Measurements from ENCODE around the gene USP19.
A peak's percentile ranks its signal among the peaks of the same experiment; 100 is the strongest.

Gene USP19

DNA sequence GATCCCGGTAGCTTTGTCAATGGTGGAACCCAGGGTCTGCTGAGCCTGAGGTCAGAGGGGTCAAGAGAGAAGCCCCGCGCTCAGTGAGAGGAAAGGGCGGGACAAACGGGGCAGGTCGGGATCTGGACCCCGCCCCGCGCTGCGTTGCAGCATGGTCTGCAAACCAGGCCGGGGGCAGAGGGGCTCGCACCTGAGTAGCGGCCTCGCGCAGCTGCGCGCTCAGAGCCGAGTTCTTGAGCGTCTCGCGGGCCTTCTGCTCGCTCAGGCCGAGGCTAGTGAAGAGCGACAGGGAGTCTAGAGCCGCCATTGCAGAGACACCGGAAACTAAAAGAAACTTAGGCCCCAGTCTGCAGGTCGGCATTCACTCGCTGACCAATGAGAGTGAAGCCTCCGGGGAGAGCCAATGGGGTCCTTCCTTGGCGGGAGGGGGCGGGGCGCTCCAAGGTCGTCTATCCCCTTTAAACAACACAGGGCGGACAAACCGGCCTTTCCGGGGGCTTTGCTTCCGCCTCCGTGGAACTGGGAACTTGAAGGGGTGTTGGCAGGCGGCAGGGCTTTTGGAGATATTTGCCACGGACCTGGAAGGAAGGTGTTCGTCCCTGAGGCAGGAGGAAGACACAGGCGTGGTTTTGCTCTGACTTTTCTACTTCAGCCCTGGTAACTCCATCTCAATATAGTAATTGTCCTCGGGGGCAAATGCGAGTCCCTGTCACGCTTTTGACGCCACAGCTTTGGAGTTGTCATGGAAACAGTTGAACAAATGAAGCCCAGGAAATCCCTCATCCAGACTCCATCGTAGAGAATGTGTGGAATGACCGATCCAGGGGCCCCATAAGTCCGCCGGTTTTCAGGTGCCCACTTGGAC, 16.0 kb downstream of the USP19 start, which contains the start of gene QARS1:
QARS1 (minus strand) TSS at position 331 of the 865 bp plus-strand sequence; CDS start at position 307, 24 bp downstream.
- peak; percentile 63 for DNase-seq (ENCODE audit: low read depth)

DNA sequence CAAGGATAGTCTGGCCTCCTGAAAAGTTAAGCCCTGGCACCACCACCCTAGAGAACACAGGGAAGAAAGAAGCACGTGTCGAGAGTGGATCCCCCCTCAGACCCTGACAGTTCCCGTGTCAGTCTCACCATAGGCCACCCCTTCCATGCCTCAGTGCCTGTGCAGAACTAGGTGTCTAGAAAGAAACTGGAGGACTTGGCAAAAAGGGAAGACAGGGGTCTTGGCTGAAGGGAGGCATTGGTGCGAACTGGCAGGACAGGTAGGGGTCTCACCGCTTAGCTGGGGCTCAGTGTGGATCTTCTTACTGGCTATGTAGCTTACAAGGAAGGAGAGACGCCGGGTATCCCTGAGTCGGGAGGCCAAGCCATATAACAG, 16.6 kb downstream of the USP19 start:
- DNase-seq (ENCODE audit: low read depth), result no peak

DNA sequence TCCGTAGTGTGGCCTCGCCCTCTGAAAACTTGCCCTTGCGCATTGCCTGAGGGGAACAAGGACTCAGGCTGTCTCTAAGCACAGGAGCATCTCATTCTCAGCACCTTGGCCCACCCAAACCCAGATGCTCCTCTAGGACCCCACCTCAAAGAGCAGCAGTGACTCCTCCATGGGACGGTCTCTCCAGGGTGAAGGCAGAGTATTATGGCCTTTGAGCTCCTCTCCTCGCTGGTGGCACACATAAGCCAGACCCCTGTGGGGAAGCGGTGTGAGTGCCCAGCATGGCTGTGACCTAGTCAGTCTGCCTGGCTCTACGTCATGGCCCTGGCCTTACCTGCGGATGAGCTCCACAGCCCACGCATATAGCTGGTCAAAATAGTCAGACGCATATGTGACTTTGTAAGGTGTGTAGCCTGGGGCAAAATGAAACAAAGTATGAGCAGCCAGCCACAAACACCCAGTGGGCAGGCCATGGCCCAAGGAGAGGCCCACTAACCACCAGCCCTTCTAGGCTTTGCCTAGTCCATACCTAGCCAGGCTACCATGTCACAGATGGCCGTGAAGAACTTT, 20.5 kb downstream of the USP19 start:
- no peak for DNase-seq (ENCODE audit: low read depth)

DNA sequence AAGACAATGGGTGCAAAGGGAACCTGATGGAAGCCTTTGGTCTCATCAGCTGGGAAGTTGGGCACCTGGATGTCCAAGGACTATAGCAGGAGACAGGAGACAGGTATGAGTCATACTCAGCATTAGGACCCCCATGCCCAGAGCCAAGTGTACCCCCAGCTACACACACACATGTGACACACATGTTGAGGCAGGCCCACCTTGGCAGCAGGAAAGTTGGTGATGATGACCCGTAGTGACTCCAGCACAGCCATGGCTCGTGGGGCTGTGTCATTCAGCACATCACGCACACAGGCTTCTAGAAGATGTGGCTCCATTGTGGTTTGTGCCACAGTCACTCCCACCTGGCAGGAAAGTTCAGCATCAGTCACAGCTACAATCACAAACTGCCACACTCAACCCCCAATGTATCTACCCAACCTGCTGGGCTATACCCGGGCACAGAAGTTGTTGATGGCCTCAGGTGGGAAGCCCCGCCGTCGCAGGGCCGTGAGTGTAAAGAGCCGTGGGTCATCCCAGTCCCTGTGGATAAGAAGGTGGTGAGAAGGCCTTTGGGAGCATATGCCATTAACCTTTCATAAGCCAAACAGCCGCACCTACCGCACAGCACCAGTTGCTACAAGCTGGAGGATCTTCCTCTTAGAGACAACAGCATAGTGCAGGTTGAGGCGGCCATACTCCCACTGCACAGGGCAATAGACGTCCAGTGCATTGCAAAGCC, 21.6 kb downstream of the USP19 start:
- no peak for DNase-seq (ENCODE audit: low read depth)

DNA sequence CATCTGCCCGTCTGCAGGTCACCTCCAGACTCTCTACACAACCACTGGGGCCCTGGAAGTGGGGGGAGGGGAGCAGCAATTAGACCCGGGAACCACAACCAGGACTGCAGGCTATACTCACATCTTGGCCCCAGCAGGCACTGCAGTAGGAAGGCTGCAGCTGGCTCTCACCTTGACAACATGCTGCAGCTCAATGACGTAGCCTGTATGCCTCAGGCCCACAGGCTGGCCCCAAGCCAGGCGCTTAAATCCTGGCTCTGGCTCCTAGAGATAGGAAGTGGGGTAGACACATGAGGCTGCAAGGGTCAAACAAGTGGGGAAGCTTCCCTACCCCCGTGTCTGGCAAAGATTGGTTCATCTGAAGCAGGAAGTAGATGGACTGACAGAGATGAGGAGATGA, 22.2 kb downstream of the USP19 start:
- DNase-seq (ENCODE audit: low read depth), result no peak

DNA sequence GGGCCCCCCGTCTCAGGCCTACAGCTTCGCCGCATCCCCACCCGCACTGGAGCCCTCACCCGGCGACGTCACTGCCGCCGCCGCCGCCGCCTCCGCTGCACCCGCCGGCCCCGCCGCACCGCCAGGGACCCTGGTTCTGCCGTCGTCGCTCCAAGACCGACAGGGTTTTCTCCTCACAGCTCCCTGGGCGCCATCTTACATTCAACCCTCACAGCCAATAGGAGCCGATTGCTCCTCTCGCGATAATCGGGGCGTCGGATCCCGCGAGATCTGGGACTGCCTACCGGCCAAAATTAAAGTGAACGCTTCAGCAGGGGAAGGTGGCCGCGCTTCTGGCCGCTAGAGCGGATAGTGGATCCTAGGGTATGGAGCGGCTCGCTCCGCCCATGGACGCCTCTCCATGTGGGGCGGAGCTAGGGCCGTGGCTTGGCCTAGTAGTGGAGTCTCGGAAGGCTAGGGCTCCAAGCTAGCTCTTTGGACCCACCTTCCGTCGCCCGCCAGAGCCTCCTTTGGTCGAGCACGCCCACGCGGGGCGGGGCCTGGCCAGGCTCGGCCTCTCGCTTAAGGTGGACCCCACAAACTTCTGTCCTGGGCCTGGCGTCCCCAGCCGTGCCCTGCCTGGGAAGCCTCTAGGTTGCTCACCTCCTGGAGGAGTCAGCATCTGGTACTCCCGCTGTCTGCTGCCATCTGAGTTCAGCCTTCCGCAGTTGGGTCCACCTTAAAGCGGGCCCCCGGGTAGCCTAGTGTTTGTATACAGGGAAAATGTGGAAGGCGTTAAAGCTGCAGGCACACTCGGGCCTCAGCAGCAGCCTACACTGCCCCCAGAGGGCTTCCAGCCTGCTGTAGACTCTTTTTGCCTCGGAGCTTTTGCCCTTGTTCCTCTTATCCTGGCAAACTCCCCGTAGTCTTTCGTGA, 26.5 kb downstream of the USP19 start, which contains the start of gene QRICH1:
QRICH1 (minus strand) TSS at position 219 of the 915 bp plus-strand sequence. CDS start 17,054 bp downstream, outside the sequence.
- peak; percentile 90 for DNase-seq (ENCODE audit: low read depth)

DNA sequence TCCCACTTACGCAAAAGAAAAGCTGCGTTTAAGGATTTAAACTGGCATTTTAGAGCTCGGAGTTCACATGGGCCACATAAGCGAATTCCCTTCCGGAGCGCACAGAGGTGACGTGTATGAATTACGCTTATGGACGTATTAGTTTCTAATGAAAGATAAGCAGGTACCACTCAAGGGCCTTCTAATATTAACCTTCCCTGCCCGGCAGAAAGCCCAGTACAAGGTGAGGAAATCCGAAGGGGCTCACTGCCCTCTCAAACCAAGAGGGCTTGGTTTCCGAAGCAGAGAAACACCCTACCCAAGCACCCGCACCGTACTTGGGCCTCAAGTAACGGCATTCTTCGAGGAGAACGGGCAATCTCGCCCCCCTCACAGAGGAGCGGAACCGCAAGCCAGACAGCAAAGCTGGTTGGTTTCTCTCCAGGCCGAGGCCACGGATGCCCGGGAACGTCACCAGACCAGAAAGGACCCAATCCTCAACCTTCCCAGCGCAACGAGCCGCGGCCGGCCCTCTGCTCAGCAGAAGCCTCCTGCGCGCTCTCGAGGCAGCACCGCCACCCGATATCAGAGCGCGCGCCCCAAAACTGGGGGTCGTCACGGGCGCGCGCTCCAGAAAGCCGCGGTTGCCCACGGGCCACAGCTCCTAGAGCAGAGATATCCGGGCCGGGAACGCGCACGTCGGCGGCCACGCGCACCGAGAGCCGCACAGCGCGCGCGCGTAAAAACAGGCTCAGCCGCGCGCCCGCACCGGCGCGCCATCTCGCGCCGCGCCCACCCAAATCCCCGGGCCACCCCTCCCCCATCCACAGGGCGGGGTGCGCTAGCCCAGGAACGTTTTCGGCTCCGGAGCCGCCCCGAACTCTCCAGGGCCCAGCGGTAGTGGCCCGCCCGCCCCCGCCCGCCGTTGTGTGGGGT, 27.4 kb downstream of the USP19 start:
- DNase-seq (ENCODE audit: low read depth), result peak; percentile 22

DNA sequence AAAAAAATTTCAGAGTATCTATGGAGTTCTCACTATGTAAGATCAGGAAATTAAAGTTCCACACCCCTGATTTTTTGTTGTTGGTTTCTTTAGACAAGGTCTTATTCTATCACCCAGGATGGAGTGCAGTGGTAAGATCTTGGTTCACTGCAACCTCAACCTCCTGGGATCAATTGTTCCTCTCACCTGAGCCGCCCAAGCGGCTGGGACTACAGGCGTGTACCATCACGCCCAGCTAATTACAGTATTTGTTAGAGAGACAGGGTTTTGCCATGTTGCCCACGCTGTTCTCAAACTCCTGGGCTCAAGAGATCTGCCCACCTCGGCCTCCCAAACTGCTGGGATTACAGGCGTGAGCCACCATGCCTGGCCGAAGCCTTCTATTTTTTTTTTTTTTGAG, 39.2 kb downstream of the USP19 start:
- no peak for DNase-seq (ENCODE audit: low read depth)

DNA sequence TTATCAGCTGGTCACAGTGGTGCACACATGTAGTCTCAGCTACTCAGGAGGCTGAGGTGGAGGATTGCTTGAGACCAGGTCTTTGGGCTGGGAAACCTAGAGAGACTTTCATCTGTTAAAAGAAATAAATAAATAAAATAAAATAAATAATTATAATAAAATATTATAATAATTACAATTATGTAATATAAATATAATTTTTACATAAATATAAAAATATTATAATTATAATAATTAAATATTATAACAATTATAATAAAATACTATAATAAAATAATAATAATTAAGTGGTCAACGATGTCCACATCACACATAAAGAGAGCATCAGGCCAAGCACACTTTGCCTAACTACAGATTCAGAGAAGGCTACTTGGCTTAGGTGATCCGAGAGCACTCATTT, 41.4 kb downstream of the USP19 start:
- DNase-seq (ENCODE audit: low read depth), result no peak

DNA sequence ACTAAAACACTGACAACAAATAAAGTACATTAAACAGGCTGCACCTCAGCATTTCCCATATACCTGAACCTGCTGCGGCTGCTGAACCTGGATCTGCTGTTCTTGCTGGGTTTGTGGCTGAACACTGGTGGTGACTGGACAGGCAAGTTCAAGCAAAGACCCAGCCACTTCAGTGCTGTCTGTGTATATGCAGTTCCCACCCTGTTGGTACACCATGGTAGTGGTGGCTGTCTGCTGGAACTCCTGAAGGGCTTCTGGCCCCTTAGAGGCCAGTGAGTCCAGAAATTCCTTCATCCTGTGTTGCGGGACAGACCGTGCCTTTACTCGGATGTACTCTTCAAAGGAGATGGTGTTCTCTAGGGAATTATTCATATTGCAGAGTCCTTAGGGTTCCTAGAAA, 44.0 kb downstream of the USP19 start:
- DNase-seq (ENCODE audit: low read depth), result no peak

DNA sequence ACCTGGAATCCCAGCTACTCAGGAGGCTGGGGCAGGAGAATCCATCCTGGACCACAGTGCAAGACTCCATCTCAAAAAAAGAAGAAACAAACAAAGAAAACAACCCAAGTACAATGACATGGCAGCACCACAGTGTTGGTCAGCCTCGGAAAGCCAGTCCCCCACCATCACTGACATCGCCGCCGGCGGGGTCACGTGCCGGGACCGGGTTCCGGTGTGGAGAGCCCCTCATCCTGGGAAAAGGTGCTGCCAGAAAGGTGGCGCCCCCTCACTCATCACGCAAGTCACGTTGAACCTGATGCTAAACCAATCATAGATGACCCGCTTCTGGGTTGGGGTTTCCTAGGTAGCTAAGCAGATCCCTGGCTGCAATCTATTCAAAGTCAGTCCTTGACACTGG, 44.5 kb downstream of the USP19 start:
- no peak for DNase-seq (ENCODE audit: low read depth)
